MM.1S (cell line): ENCODE data around the gene AADACL2.

Experiments used
- DNase-seq: peaks from one replicate; pipeline ENCODE4 v3.0.0-alpha.2; 2015
- H2AFZ ChIP-seq: fragments of 300-600 bp; sonication (generic); 2 replicates; pipeline ENCODE4 v1.6.0; 2016; ENCODE audit warnings: antibody characterized with exemption, low read length
- H3F3A ChIP-seq: fragments of 300-600 bp; sonication (generic); 2 replicates; pipeline ENCODE4 v1.6.1; 2016; ENCODE audit warnings: mild to moderate bottlenecking, antibody characterized with exemption, low read length, moderate library complexity, mixed read lengths; ENCODE audit not compliant: insufficient read depth
- H3K27ac ChIP-seq: fragments of 300-600 bp; sonication (generic); 2 replicates; pipeline ENCODE4 v1.5.1; 2016; ENCODE audit warnings: mild to moderate bottlenecking, low read length
- H3K27me3 ChIP-seq: fragments of 300-600 bp; sonication (generic); replicated peaks from 2 replicates; pipeline ENCODE4 v1.6.0; 2016; ENCODE audit warnings: low read length; ENCODE audit not compliant: insufficient read depth
- H3K36me3 ChIP-seq: fragments of 300-600 bp; sonication (generic); replicated peaks from 2 replicates; pipeline ENCODE4 v1.6.1; 2016; ENCODE audit warnings: mild to moderate bottlenecking, low read length, mixed read lengths; ENCODE audit not compliant: insufficient read depth
- H3K4me1 ChIP-seq: fragments of 300-600 bp; sonication (generic); 2 replicates; pipeline ENCODE4 v1.6.1; 2016; ENCODE audit warnings: low read length, mixed read lengths
- H3K4me2 ChIP-seq: fragments of 300-600 bp; sonication (generic); 2 replicates; pipeline ENCODE4 v1.6.0; 2016; ENCODE audit warnings: low read depth, low read length
- H3K4me3 ChIP-seq: fragments of 300-600 bp; sonication (generic); 2 replicates; pipeline ENCODE4 v1.5.1; 2016; ENCODE audit warnings: low read length, mixed read lengths
- H3K79me2 ChIP-seq: fragments of 300-600 bp; sonication (generic); 2 replicates; pipeline ENCODE4 v1.6.1; 2016; ENCODE audit warnings: mixed run types, low read length, mixed read lengths
- H3K9ac ChIP-seq: fragments of 300-600 bp; sonication (generic); 2 replicates; pipeline ENCODE4 v1.6.1; 2016; ENCODE audit warnings: low read length, mixed read lengths
- H3K9me2 ChIP-seq: fragments of 300-600 bp; sonication (generic); replicated peaks from 2 replicates; pipeline ENCODE4 v1.6.1; 2016; ENCODE audit warnings: mild to moderate bottlenecking, low read length, mixed read lengths; ENCODE audit not compliant: insufficient read depth
- H3K9me3 ChIP-seq: fragments of 300-600 bp; sonication (generic); replicated peaks from 2 replicates; pipeline ENCODE4 v1.6.1; 2016; ENCODE audit warnings: mild to moderate bottlenecking, low read length, mixed read lengths; ENCODE audit not compliant: insufficient read depth
- H4K20me1 ChIP-seq: fragments of 300-600 bp; sonication (generic); 2 replicates; pipeline ENCODE4 v1.6.1; 2016; ENCODE audit warnings: mild to moderate bottlenecking, low read length, moderate library complexity, mixed read lengths; ENCODE audit not compliant: insufficient read depth
- EZH2 ChIP-seq: fragments of 300-600 bp; sonication (generic); optimal IDR thresholded peaks from 2 replicates; pipeline ENCODE3; 2017; ENCODE audit warnings: low read depth, mild to moderate bottlenecking, antibody characterized with exemption, low read length, mixed read lengths
- EZH2phosphoT487 ChIP-seq: fragments of 300-600 bp; sonication (generic); IDR thresholded peaks from 2 replicates; pipeline ENCODE4 v1.6.1; 2018; ENCODE audit warnings: antibody characterized with exemption, low read length
- TF ChIP-seq, protein P1 (sequence below): fragments of 300-600 bp; sonication (generic); IDR thresholded peaks from 2 replicates; pipeline ENCODE4 v1.5.1; 2016; ENCODE audit warnings: antibody characterized with exemption, low read length, mixed read lengths

AADACL2 gene

DNA sequence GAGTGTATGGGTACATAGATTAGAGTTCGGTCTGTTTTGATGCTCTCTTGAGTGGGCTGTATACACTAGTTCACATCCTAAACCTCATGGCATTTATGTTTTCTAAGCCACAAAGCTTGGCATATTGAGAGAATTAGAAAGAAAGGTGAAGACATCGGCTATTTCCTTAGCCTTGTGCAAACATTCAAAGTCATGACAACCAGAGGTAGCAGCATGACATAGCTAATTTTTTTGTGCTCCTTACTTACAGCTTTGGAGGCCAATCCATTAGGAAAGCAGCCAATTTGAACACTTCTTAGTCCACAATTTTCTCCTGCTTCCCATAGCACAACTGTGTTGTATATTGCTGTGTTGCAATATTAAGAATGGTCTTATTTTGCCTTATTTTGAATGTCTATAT lies 58.7 kb downstream of the AADACL2 start:
- H3K9me3 ChIP-seq, result no peaks in the 10 kb centered on the region
- no peak overlapping the region for H3K9ac ChIP-seq
- no peaks in the 10 kb centered on the region for H3K79me2 ChIP-seq
- no peak overlapping the region for H3K4me3 ChIP-seq
- H3K36me3 ChIP-seq, result no peaks in the 10 kb centered on the region
- no peaks in the 10 kb centered on the region for H4K20me1 ChIP-seq
- DNase-seq, result no peak
- H3K27me3 ChIP-seq, result no peaks in the 10 kb centered on the region
- H3K9me2 ChIP-seq, result no peaks in the 10 kb centered on the region
- H3K4me2 ChIP-seq, result no peak overlapping the region
- no peaks in the 10 kb centered on the region for H3F3A ChIP-seq
- no peaks in the 10 kb centered on the region for H3K4me1 ChIP-seq
- TF ChIP-seq EZH2phosphoT487, result no peak
- TF ChIP-seq, protein P1, sequence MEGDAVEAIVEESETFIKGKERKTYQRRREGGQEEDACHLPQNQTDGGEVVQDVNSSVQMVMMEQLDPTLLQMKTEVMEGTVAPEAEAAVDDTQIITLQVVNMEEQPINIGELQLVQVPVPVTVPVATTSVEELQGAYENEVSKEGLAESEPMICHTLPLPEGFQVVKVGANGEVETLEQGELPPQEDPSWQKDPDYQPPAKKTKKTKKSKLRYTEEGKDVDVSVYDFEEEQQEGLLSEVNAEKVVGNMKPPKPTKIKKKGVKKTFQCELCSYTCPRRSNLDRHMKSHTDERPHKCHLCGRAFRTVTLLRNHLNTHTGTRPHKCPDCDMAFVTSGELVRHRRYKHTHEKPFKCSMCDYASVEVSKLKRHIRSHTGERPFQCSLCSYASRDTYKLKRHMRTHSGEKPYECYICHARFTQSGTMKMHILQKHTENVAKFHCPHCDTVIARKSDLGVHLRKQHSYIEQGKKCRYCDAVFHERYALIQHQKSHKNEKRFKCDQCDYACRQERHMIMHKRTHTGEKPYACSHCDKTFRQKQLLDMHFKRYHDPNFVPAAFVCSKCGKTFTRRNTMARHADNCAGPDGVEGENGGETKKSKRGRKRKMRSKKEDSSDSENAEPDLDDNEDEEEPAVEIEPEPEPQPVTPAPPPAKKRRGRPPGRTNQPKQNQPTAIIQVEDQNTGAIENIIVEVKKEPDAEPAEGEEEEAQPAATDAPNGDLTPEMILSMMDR, result no peak
- no peak for TF ChIP-seq EZH2
- no peak overlapping the region for H2AFZ ChIP-seq
- H3K27ac ChIP-seq, result no peak overlapping the region

DNA sequence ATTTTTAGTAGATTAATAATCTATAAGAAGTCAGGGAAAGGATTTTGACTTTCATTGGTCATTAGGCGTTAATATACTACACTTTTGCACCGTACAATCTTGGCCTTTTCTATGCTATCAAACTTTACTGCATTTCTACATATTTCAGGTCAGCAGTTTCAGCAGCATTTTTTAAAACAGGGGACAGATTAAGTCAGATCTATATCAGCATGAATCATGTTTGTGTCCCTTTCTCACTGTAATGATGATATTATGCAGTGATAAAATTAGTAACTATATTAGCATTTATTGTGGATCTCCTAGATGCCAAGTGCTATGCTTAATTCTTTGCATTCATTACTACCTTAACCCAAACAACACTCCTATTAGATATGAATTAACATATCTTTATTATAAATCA lies 59.9 kb downstream of the AADACL2 start:
- H3K9me2 ChIP-seq, result no peaks in the 10 kb centered on the region
- no peak overlapping the region for H3K27ac ChIP-seq
- H3K4me1 ChIP-seq, result no peaks in the 10 kb centered on the region
- no peaks in the 10 kb centered on the region for H3K79me2 ChIP-seq
- H3K36me3 ChIP-seq, result no peaks in the 10 kb centered on the region
- H3K9ac ChIP-seq, result no peak overlapping the region
- H3K4me2 ChIP-seq, result no peak overlapping the region
- TF ChIP-seq EZH2 (no peak), EZH2phosphoT487 (no peak)
- TF ChIP-seq, protein P1, result no peak
- H4K20me1 ChIP-seq, result no peaks in the 10 kb centered on the region
- no peaks in the 10 kb centered on the region for H3K9me3 ChIP-seq
- DNase-seq, result no peak
- no peak overlapping the region for H2AFZ ChIP-seq
- no peak overlapping the region for H3K4me3 ChIP-seq
- H3K27me3 ChIP-seq, result no peaks in the 10 kb centered on the region
- H3F3A ChIP-seq, result no peaks in the 10 kb centered on the region

DNA sequence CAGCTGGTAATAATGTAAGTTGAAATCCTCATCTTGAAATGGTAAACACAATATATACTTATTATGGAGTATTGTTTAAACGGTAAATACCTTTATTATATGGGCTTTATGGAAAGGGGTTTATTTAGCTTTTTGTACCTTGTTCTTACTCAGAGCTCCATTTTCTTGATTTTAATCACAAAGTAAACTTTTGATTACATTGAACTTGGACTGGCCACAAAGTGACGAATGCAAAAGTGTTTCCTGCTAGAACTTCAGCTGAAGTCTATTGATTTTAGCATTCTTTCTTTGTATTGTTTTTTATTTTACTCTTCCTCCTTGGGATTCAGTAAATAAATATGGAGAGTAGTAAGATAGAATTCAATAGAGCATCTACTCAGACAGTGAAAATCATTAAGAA lies 60.4 kb downstream of the AADACL2 start:
- Histone ChIP-seq H3K36me3 (no peaks in the 10 kb centered on the region), H4K20me1 (no peaks in the 10 kb centered on the region), H3K4me1 (no peaks in the 10 kb centered on the region), H3K9me3 (no peaks in the 10 kb centered on the region), H3K9me2 (no peaks in the 10 kb centered on the region), H3K4me3 (no peak overlapping the region), H3F3A (no peaks in the 10 kb centered on the region), H3K4me2 (no peak overlapping the region), H3K79me2 (no peaks in the 10 kb centered on the region), H2AFZ (no peak overlapping the region), H3K9ac (no peak overlapping the region), H3K27ac (no peak overlapping the region), H3K27me3 (no peaks in the 10 kb centered on the region)
- no peak for TF ChIP-seq EZH2phosphoT487
- no peak for TF ChIP-seq EZH2
- TF ChIP-seq, protein P1, result no peak
- no peak for DNase-seq
